Spleen (tissue), 7 donors: ENCODE data around the gene PHLPP2.

Source experiments
- CTCF ChIP-seq, 11 experiments: fragments of 200-600 bp in 7 of 11; fragments of 450-650 bp in 4 of 11; sonication (generic) in 4 of 11; IDR thresholded peaks in 8 of 11; conservative IDR thresholded peaks in 3 of 11; 1 replicate in 7 of 11; 2 replicates in 4 of 11; pipeline versions ENCODE4 v1.4.0 to v1.8.0; 2016 to 2021; ENCODE audit warnings: antibody characterized with exemption in 11 of 11, inconsistent platforms in 4 of 11, mild to moderate bottlenecking in 1 of 11
- POLR2A ChIP-seq, 3 donors: fragments of 450-650 bp; IDR thresholded peaks; one replicate each; pipeline ENCODE4 v1.5.1; 2017; ENCODE audit warnings: antibody characterized with exemption in 3 of 3, mild to moderate bottlenecking in 1 of 3
- POLR2AphosphoS5 ChIP-seq, 3 donors: sonication (generic); formaldehyde crosslinking; IDR thresholded peaks; one replicate each; pipeline ENCODE4 v1.5.1; 2017; ENCODE audit warnings: antibody characterized with exemption in 3 of 3
- donor health status: DM: no; HTN: no; CAD: no; lungs with moderate emphysema.
- donor health status: DM: no; HTN: no; CAD: no.
- donor health status: DM: no; HTN: no; CAD: no.

GRCh38 chr16:71722801-71723536 is 1.5 kb downstream of the PHLPP2 start:
- no peak for TF ChIP-seq CTCF (IDR thresholded peaks at IDR 0.05 in 8 of 11, conservative IDR thresholded peaks at IDR 0.05 in 3 of 11)
- TF ChIP-seq POLR2A (IDR thresholded peaks at IDR 0.05), result no peak
- peak; percentile 51 to 79 (median 74) for TF ChIP-seq POLR2AphosphoS5 (IDR thresholded peaks at IDR 0.05)
